Activated T-cell treated with anti-CD3 and anti-CD28 coated beads, Interleukin-2, amount 50 U/mL, for 24 hours (primary cell): Measurements from ENCODE around the gene BMP5.
"Not testable (repeated sequence)": the region's sequence is repeated elsewhere in the genome, so short reads cannot be mapped to it uniquely, and the experiment has no call there.

Source experiments
- DNase-seq: peaks from one replicate; pipeline ENCODE4 v3.0.0-alpha.2; 2020
- H3K27ac Mint-ChIP-seq: 2 replicates; pipeline ENCODE4 v1.8.0; 2020; ENCODE audit warnings: mild to moderate bottlenecking, mixed read lengths
- H3K27me3 Mint-ChIP-seq: 2 replicates; pipeline ENCODE4 v1.8.0; 2020; ENCODE audit warnings: mixed read lengths
- H3K36me3 Mint-ChIP-seq: 2 replicates; pipeline ENCODE4 v1.8.0; 2020; ENCODE audit warnings: low read depth, mixed read lengths
- H3K4me1 Mint-ChIP-seq: 2 replicates; pipeline ENCODE4 v1.8.0; 2020; ENCODE audit warnings: low read depth, mixed read lengths
- H3K4me3 Mint-ChIP-seq: 2 replicates; pipeline ENCODE4 v1.8.0; 2020; ENCODE audit warnings: mild to moderate bottlenecking, moderate library complexity, mixed read lengths
- H3K9me3 Mint-ChIP-seq: 2 replicates; pipeline ENCODE4 v1.8.0; 2020; ENCODE audit warnings: mixed read lengths

The BMP5 gene

GRCh38 chr6:55875400-55875799, at the start of gene BMP5:
BMP5 (minus strand) TSS chr6:55875590; CDS start chr6:55874865, 725 bp downstream.
- no peak within 1 kb of the TSS for H3K4me3 Mint-ChIP-seq
- no peaks in the 10 kb centered on the region for H3K36me3 Mint-ChIP-seq
- no peak for DNase-seq
- H3K27ac Mint-ChIP-seq, result no peak within 1 kb of the TSS
- peaks cover 2% of the 10 kb centered on the region for H3K9me3 Mint-ChIP-seq
- no peaks in the 10 kb centered on the region for H3K4me1 Mint-ChIP-seq
- H3K27me3 Mint-ChIP-seq, result no peaks in the 10 kb centered on the region

GRCh38 chr6:55922406-55922805, 47.0 kb upstream of the BMP5 start:
- no peak overlapping the region for H3K27ac Mint-ChIP-seq
- no peaks in the 10 kb centered on the region for H3K27me3 Mint-ChIP-seq
- no peaks in the 10 kb centered on the region for H3K4me1 Mint-ChIP-seq
- H3K4me3 Mint-ChIP-seq, result no peak overlapping the region
- peaks cover 18% of the 10 kb centered on the region for H3K9me3 Mint-ChIP-seq
- no peak for DNase-seq
- H3K36me3 Mint-ChIP-seq, result no peaks in the 10 kb centered on the region

DNA sequence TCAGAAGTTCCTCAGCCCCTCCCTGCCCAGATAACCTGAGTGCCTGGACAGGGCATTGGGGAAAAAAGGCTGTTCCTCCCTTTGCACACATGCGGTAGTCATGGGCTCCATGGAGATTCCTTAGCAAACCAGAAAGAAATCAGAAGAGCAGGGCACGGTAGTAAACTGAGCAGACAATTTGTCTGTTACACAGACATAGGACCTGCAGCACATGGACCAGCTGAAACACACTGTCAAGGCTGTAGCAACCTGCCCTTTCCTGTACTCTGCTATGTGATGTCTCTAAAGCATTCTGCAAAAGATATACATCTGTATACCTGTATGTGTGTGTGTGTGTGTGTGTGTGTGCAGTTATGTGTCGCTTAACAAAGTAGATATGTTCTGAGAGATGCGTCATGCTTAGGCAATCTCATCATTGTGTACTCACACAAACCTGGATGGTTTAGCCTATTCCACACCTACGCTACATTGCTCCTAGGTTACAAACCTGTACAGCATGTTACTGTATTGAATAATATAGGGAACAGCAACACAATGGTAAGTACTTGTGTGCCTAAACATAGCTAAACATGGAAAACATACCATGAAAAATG, 44.4 kb upstream of the BMP5 start:
- Mint-ChIP-seq H3K9me3 (peaks cover 15% of the 10 kb centered on the region), H3K27me3 (no peaks in the 10 kb centered on the region), H3K4me3 (no peak overlapping the region), H3K36me3 (no peaks in the 10 kb centered on the region), H3K4me1 (no peaks in the 10 kb centered on the region), H3K27ac (no peak overlapping the region)
- DNase-seq, result no peak

- no peak overlapping the region for H3K4me3 Mint-ChIP-seq
These were observed 43.2 kb upstream of the BMP5 start for GRCh38 chr6:55918639-55919038.

GRCh38 chr6:55917751-55918415, 42.5 kb upstream of the BMP5 start:
- Mint-ChIP-seq H3K27ac (no peak overlapping the region), H3K4me1 (no peaks in the 10 kb centered on the region), H3K36me3 (no peaks in the 10 kb centered on the region), H3K4me3 (no peak overlapping the region), H3K9me3 (peaks cover 12% of the 10 kb centered on the region), H3K27me3 (no peaks in the 10 kb centered on the region)
- DNase-seq, result no peak

More at GRCh38 chr6:55918639-55919038, 43.2 kb upstream of the BMP5 start:
- no peak overlapping the region for H3K27ac Mint-ChIP-seq
- no peaks in the 10 kb centered on the region for H3K36me3 Mint-ChIP-seq
- H3K4me1 Mint-ChIP-seq, result no peaks in the 10 kb centered on the region
- no peak for DNase-seq
- H3K27me3 Mint-ChIP-seq, result no peaks in the 10 kb centered on the region
- H3K9me3 Mint-ChIP-seq, result peaks cover 12% of the 10 kb centered on the region

DNA sequence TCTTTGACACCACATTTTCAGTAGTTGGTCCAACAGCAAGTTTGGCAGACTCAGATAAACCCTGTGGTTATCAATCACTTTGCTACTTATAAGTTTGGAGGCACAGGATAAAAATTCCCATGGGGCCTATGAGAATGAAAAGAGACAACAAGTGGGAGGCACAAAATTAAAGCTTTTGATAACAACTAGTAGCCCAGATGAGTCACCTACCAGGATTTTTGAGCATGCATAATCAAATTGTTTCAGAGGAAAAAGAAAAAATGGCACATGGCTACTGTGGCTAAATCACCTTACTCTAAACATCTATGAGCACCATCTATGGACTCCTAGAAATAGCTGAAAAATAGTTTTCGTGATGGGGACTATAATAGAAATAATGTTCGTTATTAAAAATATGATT, 40.8 kb upstream of the BMP5 start:
- H3K9me3 Mint-ChIP-seq, result peaks cover 10% of the 10 kb centered on the region
- H3K27ac Mint-ChIP-seq, result no peak overlapping the region
- no peak for DNase-seq
- H3K36me3 Mint-ChIP-seq, result no peaks in the 10 kb centered on the region
- H3K4me3 Mint-ChIP-seq, result no peak overlapping the region
- no peaks in the 10 kb centered on the region for H3K4me1 Mint-ChIP-seq
- no peaks in the 10 kb centered on the region for H3K27me3 Mint-ChIP-seq

DNA sequence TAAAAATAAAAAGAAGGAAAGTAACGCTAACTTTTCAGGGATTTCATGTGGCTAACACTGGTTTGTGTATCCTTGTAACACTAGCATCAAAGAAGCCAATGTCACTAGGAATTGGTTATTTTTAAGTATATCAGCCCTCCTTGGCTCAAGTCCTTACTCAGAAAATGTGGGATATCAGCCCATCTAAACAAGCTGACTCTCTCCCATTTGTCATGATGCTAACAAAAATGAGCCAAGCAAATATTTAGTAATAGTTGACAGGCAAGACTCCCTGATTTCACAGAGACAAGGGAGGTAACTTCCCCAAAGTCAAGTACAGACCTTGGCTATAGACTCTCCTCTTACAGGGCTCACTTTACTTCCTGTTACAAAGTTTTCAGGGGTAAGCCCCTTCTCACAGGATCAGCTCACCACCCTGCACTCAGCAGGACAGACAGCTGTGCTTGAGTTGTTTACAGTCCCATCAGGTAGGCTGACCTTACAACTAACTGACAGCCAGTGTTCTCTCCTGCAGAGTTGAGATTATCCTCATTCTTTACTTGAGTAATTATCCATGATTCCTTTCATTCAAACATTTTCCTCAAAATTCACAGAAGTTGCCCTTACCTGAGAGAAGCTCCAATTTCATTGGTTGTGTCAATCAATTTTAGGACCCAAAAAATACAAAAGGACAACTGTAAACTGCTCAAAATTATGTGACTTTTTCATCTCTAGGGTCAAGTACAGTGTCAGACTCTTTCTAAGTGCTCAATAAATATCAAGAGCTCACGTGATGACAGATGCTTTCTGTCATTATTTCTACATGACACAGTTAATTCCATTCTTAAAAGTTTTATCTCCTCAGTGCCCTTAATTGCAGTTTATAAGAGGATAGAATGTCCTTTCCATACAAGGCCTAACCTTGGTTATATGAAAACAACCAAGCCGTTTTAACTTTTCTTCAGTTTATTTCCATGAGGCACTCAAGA, 38.1 kb upstream of the BMP5 start:
- no peak overlapping the region for H3K27ac Mint-ChIP-seq
- H3K4me1 Mint-ChIP-seq, result no peaks in the 10 kb centered on the region
- H3K9me3 Mint-ChIP-seq, result peaks cover 3% of the 10 kb centered on the region
- no peak overlapping the region for H3K4me3 Mint-ChIP-seq
- DNase-seq, result no peak
- no peaks in the 10 kb centered on the region for H3K36me3 Mint-ChIP-seq
- no peaks in the 10 kb centered on the region for H3K27me3 Mint-ChIP-seq

DNA sequence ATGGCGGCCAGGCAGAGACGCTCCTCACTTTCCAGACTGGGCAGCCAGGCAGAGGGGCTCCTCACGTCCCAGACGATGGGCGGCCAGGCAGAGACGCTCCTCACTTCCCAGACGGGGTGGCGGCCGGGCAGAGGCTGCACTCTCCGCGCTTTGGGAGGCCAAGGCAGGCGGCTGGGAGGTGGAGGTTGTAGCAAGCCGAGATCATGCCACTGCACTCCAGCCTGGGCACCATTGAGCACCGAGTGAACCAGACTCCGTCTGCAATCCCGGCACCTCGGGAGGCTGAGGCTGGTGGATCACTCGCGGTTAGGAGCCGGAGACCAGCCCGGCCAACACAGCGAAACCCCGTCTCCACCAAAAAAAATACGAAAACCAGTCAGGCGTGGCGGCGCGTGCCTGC, 35.1 kb upstream of the BMP5 start:
- H3K9me3 Mint-ChIP-seq, DNase-seq, H3K27ac Mint-ChIP-seq, H3K36me3 Mint-ChIP-seq, H3K4me3 Mint-ChIP-seq, H3K27me3 Mint-ChIP-seq, H3K4me1 Mint-ChIP-seq: not testable (repeated sequence)

DNA sequence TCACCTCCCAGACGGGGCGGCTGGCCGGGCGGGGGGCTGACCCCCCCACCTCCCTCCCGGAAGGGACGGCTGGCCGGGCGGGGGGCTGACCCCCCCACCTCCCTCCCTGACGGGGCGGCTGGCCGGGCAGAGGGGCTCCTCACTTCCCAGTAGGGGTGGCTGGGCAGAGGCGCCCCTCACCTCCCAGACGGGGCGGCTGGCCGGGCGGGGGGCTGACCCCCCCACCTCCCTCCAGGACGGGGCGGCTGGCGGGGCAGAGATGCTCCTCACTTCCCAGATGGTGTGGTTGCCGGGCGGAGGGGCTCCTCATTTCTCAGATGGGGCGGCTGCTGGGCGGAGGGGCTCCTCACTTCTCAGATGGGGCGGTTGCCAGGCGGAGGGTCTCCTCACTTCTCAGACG, 34.5 kb upstream of the BMP5 start:
- H3K36me3 Mint-ChIP-seq, DNase-seq, H3K27me3 Mint-ChIP-seq, H3K4me1 Mint-ChIP-seq, H3K4me3 Mint-ChIP-seq, H3K9me3 Mint-ChIP-seq, H3K27ac Mint-ChIP-seq: not testable (repeated sequence)

GRCh38 chr6:55902796-55903195, 27.4 kb upstream of the BMP5 start:
- H3K27ac Mint-ChIP-seq, result no peak overlapping the region
- no peaks in the 10 kb centered on the region for H3K36me3 Mint-ChIP-seq
- H3K4me3 Mint-ChIP-seq, result no peak overlapping the region
- H3K9me3 Mint-ChIP-seq, result peaks cover 6% of the 10 kb centered on the region
- H3K4me1 Mint-ChIP-seq, result no peaks in the 10 kb centered on the region
- no peak for DNase-seq
- H3K27me3 Mint-ChIP-seq, result no peaks in the 10 kb centered on the region

DNA sequence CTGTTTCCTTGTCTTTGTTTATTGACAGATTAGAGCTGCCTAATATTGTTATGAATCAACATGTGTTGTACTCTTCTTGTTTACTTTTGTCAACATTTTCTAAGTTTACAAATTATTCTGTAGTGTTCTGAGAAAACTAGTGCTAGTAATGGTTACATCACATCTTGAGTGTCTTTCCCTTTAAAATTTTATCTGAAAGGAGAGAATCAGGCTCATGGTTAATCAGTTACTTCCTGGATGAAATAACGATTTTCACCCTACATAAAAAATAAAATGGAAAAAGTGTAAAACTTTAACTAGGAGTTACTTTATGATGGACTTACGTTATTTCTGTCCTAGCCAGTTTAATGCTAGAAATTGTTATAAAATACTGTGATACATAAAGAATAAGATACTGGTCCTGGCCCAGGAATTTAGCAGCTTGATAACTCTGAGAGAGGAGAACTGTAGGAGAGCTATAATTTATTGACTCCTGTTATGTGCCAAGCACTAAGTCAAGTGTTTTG, 26.4 kb upstream of the BMP5 start:
- peaks cover 12% of the 10 kb centered on the region for H3K9me3 Mint-ChIP-seq
- no peaks in the 10 kb centered on the region for H3K36me3 Mint-ChIP-seq
- H3K4me3 Mint-ChIP-seq, result no peak overlapping the region
- no peak for DNase-seq
- H3K27me3 Mint-ChIP-seq, result no peaks in the 10 kb centered on the region
- H3K27ac Mint-ChIP-seq, result no peak overlapping the region
- no peaks in the 10 kb centered on the region for H3K4me1 Mint-ChIP-seq

DNA sequence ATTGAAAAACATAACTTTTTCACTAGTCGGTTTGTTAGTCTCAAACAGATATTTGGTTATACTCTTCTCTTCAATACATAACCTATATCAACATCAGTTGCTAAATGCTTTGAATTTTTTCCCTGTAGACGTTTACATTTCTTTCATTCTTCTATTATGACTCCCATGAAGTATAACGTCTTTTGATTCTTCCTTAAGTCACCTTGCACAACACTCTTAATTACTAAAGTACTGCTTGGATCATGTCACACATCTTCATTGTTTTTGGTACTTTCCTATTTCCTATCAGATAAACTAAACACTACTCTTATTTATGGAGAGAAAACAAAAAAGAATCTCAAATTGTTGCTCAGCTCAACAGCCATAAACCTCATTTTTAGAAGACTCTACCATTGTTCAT, 23.0 kb upstream of the BMP5 start:
- Mint-ChIP-seq H3K27ac (no peak overlapping the region), H3K9me3 (peaks cover 12% of the 10 kb centered on the region), H3K4me3 (no peak overlapping the region), H3K4me1 (no peaks in the 10 kb centered on the region), H3K27me3 (no peaks in the 10 kb centered on the region), H3K36me3 (no peaks in the 10 kb centered on the region)
- no peak for DNase-seq

DNA sequence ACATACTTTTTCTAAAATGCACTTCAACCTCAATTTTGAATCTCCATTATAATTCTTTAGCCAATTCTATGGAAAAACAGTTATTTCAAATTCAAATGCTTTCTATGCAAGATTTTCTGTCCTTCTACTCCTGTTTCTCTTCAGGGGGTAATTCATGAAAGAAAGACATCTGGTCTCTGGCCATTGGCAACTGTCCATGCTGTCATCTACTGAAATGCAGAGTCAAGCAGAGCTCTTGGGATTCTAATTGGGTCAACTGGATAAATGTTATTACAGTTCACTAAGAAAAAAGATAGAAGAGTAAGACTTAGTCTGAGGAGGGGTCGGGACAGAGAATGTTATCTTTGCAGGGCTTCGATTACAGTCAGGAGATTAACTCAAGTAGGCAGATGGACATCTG, 22.0 kb upstream of the BMP5 start:
- no peaks in the 10 kb centered on the region for H3K27me3 Mint-ChIP-seq
- peaks cover 12% of the 10 kb centered on the region for H3K9me3 Mint-ChIP-seq
- no peak for DNase-seq
- no peaks in the 10 kb centered on the region for H3K4me1 Mint-ChIP-seq
- H3K27ac Mint-ChIP-seq, result no peak overlapping the region
- H3K36me3 Mint-ChIP-seq, result no peaks in the 10 kb centered on the region
- H3K4me3 Mint-ChIP-seq, result no peak overlapping the region

- Mint-ChIP-seq H3K27ac (no peak overlapping the region), H3K27me3 (no peaks in the 10 kb centered on the region), H3K9me3 (peaks cover 13% of the 10 kb centered on the region), H3K4me1 (no peaks in the 10 kb centered on the region), H3K36me3 (no peaks in the 10 kb centered on the region), H3K4me3 (no peak overlapping the region)
- no peak for DNase-seq
These were observed 20.8 kb upstream of the BMP5 start for GRCh38 chr6:55895972-55896730.
